ENCODE measurements around the gene SLC10A3.
"Not testable (repeated sequence)": the region's sequence is repeated elsewhere in the genome, so short reads cannot be mapped to it uniquely, and the experiment has no call there.

The SLC10A3 gene

DNA sequence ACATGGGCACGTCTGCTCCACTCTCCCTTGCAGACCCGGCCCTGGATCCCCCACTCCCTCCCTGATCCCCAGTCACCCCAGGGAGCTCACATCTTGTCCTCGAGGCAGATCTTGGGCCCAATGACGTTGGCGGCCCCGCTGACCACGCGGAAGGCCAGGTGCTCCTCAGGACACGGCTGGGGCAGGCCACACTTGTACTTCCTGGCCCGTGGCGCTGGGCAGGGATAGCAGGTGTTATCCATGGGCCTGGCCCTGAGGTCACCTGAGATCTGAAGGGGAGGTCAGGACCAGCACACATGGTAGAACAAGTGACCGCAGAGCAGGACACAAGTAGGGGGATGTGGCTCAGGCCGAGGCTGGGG lies 17.9 kb upstream of the SLC10A3 start:
- no peak for DNase-seq (ENCODE audit: low read depth)

DNA sequence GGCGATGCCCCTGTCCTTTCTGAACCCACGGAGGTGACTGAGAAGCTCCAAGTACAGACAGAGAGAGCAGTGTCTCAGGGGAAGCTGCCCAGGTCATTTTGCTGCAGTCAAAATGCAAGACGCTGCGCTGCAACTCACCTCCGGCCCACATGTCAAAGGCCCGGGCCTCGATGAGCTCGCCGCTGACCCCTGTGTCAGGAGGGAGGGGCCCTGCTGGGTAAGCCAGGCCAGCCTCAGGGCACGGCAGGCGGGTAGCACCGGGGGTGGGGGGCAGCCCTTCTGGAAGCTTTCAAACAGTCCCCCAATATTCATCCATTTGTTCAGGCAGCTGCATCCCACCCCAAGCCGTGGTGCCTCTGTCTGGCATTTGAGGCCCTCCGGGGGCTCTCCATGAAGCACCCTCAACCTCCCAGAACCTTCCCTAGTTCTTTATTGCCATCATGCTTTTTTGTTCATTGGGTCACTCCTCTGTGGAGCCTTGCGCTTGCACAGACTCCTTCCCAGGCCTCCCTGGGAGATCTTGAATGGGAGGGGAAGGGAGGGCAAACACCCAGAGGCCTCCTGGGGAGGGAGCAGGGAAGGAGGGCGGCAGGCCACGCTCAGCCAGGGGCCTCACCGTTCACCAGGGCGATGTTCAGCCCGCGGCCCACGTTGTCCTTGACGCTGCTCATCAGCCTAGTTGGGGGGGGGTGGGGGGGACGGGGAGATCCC lies 17.4 kb upstream of the SLC10A3 start:
- no peak for DNase-seq (ENCODE audit: low read depth)

DNA sequence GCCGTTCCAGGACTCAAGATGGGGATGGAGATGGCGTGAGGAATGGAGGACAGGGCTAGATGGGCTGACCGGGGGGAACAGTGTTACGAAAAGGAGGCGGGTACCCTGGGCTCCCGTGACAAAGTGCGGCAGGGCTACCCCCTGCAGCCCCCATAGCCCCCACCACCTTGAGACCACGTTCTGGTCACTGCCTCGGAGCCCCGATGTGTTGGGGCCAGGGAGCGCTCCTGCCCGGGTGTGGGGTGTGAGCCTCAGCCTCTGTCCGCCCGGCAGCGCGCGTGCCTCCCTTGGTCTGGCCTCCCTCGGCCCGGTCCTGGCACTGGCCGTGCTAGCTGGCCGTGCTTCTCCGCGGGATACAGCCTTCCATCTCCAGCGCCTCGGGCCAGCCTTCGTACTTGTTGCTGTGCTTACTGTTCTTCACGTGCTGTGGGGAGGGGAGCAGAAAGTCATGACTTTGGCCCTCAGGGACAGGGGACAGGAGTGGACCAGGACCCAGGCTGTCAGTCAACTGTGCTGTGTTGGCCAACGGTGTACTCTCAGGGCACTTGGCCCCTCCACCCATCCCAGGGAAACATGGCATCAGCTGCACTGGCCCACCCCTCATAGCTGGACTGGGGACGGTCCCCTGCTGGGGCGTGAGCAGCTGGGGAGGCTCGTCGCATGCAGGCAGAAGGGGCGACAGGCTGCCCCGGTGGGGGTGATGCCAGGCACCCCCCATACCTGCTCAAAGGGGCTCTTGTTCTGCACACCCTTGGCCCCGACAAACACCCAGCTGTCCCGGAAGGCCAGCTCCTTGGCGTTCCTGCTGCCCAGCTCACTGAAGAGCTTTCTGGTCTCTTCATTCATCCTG lies 16.3 kb upstream of the SLC10A3 start:
- DNase-seq (ENCODE audit: low read depth): no peak

DNA sequence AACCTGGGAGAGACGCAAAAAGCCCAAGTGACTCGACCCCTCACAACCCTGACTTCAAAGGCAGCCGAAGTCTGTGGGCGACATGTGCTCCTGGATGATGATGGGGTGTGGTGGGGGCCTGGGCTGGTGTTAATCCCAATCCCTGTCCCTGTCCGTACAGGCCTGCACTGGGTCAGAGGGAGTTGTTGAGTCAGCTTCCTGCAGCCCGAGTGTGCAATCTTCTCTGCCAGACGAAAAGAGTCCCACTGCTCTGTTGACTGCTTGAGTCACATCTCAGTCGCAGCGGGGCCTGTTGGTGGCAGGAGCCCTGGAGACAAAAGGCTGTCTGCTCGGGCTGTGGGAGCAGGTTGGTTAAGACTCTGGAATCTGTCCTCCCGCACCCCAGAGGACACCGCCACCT lies 15.3 kb upstream of the SLC10A3 start:
- DNase-seq (ENCODE audit: low read depth): no peak

DNA sequence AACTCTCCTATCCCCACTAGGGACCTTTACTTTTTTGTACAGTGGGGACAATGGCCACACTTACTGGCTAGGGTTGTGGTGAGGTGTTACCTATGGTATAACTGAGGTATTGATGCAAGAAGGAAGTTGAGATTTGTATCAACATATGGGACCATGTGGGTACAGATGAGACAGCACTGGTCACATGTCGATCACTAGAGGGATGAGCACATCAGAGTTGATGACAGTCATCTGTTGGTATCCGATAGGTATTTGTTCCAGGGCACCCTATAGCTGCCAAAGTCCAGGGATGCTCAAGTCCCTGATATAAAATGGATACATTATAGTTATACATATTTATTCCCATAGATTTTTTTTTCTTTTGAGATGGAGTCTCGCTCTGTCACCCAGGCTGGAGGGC lies 12.6 kb upstream of the SLC10A3 start:
- DNase-seq (ENCODE audit: low read depth): no peak

DNA sequence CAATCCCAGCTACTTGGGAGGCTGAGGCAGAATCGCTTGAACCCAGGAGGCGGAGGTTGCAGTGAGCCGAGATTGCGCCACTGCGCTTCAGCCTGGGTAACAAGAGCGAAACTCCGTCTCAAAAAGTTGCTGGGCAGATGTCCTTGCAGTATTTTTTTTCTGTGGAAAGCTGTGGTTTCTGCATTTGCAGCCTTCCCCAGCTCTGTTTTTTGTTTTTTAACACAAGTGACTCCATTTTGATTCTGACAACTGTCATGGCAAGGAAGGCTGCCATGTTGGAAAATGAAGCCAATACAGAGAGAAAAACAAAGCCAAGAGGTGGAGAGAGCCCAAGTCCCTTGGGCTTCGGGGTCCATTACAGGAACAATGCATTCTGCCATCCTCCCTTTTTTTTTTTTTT lies 11.7 kb upstream of the SLC10A3 start:
- DNase-seq (ENCODE audit: low read depth): no peak

DNA sequence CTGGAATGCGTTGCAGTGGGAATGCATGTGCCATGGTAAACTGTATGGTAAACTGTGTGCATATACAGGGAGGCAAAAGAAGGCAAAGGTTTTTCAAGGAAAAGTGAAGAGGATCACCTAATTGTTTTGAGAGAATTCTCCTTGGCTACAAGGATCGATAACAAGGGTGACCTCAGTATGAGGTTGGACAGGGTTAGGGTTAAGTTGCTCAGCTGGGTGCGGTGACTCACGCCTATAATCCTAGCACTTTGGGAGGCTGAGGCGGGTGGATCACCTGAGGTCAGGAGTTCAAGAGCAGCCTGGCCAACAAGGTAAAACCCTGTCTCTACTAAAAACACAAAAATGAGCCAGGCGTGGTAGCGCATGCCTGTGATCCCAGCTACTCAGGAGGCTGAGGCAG lies 11.0 kb upstream of the SLC10A3 start:
- DNase-seq (ENCODE audit: low read depth): not testable (repeated sequence)

DNA sequence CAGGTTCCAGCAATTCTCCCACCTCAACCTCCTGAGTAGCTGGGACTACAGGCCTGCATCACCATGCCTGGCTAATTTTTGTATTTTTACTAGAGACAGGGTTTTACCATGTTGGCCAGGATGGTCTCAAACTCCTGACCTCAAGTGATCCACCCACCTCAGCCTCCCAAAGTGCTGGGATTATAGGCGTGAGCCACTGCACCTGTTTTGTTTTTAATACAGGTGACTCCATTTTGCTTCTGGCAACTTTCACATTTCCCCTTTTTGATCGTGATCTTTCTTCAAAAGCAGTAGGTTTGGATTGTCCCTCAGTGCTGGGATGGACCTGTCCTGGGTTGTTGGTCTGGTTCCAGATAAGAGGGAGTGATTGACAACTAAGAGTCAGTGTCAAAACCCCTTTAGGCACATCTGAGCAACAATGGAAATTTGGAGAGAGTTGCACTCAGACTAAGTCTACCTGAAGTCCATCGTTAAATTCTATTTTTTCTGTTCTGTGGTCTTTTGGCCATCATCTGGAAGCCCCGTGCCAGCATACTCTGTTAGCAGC lies 6.2 kb upstream of the SLC10A3 start:
- not testable (repeated sequence) for DNase-seq (ENCODE audit: low read depth)

DNA sequence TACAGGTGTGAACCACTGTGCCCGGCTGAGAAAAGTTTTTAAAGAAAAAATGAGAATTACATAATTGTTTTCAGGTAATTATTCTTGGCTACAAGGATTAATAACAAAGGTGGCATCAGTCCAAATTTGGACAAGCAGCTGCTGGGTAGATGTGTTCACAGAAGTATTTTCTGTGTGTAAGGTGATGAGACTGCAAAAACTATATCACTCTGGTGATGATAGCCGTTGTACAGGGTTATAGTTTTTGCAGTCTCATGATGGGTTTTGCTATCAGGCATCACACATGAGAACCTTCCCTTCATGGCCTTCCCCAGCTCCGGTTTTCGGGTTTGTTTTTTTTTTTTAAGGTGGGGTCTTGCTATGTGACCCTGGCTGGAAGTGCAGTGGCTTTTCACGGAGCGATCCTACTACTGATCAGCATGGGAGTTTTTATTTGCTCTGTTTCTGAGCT lies 5.1 kb upstream of the SLC10A3 start:
- no peak for DNase-seq (ENCODE audit: low read depth)

DNA sequence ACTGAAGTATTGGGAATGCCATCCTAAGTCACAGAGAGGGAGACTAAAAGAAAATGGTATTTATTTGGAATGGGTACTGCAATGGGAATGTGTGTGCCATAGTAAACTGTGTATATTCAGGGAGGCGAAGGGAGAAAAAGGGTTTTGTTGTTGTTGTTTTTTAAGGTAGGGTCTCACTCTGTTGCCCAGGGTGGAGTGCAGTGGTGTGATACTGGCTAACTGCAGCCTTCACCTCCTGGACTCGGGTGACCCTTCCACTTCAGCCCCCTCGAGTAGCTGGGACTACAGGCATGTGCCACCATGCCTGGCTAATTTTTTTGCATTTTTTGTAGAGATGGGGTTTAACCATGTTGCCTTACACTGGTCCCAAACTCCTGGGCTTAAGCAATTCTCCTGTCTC lies 4.3 kb upstream of the SLC10A3 start:
- no peak for DNase-seq (ENCODE audit: low read depth)

DNA sequence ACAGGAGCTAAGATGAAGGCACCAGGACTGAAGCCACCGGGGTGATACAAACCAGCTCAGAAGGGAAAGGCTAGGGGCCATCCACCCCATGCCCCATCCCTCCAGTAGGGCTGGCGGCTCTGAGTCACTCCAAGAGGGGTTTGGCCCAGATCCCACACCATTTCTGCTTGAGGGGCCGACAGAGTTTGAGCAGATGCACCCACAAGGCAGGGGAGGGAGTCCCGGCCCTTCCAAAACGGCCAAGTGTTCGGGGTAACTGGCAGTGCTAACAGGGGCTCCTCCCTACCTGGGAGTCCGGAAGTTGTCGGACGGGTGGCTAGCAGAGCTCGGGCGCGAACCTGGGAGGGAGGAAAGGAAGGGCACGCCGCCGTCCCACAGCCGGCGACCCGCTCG lies 412 bp downstream of the SLC10A3 start:
- no peak for DNase-seq (ENCODE audit: low read depth)

DNA sequence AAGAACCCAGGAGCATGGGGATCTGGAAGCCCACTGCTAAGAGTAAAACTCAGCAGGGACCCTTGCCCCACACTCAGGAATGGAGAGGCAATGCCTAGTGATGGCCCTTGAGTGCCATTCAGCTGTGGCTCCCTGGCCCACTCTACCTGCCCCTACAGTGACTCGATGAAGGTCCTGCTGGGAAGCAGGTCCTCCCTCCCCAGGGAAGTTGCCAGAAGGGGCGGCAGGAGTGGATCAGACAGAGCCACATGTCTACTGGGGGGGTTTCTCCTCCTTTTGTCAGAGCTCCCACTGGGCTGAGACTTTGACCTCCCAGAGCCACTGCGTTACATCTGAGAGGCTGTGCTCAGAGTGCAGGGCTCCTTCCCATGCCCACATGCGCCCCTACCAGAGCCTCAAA lies 1.2 kb downstream of the SLC10A3 start:
- DNase-seq (ENCODE audit: low read depth): no peak

DNA sequence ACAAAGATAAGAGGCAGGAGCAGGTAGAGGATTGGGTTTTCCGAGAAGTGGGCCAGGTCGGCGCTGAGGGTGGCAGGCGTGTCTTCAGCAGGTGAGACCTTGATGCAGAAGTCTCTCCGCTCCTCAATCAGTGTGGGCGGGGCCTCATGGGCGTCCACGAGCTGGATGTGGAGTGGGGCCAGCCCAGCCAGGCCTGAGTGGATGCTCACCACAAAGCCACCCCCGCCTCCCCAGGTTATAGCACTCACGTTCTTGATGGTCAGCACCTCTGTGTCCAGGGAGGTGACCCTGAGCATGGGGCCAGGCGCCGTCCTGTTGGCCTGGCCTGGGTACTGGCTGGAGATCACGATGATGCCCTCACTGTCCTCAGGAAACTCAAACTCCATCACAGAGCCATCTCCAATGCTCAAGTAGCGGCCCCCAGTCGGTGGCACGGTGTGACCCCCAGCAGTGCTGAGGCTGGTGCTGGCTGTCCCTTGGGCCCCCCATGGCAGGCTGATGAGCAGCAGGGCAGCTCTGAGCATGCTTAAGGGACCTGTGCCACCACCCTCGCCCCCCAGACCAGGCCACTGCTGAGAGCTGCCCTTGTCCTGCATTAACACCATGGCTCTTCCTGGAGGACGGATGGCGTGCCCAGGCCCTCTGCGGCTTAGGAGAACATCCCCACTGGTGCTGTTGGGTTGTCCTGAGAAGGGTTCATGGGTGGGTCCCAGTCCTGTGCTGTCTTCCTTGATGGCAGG lies 1.9 kb downstream of the SLC10A3 start:
- no peak for DNase-seq (ENCODE audit: low read depth)

DNA sequence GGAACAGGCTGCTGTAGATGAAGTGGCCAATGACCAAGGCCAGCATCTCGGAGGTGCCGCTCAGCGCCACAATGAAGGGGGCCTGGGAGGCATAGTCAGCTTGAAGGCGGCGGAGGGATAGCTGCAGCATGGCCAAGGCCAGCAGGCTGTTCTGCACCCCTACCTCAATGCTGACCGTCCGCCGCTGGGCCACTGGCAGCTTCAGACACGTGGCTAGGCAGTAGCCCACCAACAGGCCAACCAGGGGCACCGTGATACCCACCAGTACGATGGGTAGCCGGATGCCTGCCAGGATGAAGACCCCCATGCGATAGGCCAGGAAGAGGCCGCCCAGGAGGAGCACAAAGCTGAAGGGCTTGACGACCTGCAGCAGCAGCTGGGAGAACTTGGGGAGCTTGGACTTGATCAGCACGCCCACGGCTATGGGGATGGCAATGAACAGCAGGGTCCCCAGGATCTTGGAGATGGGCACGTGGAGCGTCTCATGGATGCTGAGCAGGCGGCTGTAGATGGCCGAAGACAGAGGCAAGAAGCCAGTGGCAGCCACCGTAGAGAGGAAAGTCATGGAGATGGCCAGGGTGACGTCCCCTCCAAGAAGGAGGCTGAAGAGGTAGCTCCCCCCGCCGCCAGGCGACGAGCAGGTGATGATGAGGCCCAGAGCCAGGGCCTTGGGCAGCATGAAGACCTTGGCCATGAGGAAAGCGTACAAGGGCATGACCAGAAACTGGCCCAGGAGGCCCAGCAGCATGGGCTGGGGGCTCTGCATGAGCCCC lies 2.7 kb downstream of the SLC10A3 start:
- DNase-seq (ENCODE audit: low read depth): no peak

DNA sequence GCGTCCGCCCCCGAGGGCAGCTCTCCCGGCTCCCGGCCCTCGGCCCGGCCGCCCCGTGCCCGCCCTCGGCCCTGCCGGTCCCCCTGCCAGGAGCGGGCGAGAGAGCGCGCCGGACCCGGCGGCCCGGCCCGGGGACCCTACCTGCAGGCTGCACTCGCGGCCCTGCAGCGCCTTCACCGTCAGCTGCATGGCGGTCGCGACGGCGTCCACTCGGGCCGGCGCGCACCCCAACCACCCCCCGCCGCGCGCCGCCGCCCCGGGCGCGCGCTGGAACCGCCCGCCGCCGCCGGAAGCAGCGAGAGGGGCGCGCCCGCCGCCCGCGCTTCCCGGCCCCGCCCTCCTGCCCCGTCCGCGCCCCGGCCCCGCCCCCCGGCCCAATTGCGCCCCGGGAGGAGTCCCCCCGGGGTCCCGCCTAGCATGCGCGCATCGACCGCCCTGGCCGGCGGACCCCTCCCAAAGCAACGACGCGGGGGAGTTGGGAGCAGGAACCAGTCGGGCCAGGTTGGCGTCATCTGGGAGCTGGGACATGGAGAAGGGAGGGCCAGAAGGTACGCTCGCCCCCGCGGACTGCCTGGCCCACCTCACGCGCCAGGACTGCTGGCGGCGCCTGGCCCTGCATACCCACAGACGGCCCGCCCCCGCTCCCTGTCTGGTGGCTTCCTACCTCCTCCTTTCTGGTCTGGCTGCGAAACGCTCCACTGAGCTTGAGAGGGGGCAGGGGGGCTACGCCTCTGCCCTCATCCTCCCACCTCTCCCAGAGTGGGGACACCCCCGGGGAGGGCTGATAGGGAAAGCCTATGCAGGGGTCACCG lies 3.8 kb downstream of the SLC10A3 start, which contains the start of gene UBL4A:
TSS of gene UBL4A (minus strand) at position 220 of the 812 bp plus-strand sequence. CDS start at position 189, 31 bp downstream.
- no peak for DNase-seq (ENCODE audit: low read depth)

DNA sequence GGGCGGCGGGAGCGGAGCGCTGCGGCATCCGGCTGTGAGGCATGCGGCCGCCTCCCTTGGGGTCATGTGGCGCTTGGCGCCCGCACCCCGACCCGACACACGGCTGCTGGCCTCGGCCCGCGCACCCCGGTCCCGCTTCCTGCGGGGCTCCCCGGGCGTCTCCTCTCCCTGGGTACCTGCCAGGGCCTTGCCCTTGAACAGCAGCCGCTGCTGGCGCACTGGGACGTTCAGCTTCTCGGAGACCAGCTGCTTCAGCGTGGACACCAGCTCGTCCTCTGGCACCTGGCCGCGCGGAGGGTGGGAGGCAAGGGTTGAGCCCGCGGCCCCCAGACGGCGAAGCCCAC lies 4.4 kb downstream of the SLC10A3 start:
- no peak for DNase-seq (ENCODE audit: low read depth)

DNA sequence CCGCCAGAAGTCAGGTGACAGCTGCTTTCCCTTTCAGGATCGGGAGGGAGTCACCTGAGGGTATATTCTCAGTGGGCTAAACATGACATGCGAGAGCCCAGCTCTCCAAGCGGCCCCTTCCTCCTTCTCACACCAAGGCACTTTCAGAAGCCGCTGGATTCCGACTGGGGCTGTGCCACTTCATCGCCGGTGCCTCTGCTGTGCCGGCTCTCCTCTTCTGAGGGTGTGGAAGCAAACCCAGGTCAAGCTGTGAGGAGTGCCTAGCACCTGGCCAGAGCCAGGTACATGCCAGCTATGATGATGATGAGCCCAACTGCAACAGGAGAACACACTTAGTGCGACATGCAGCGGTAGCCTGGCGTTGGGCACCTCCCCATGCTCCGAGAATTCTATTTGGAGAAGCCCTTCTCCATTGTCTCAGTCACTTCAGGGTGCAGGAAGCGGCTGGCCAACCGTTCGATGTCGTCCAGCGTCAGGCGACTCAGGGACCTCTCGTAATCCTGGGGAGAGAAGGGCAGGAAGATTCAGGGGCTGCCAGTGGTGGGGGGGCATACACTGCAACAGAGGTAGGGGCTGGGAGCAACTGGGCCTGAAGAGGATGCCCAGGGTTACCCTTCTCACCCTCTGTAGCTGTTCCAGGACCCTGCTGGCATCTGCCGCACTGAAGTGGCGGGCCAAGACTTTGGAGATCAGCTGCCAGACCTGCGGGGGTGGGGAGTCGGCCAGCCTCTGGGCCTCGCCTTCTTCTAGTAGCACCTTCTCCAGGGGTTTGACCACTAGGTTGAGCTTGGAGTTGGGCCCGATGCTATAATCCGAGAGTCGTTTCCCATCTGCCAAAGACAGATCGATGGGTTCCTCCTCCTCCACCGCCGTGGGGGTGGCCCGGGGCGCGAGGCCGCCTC lies 5.0 kb downstream of the SLC10A3 start:
- no peak for DNase-seq (ENCODE audit: low read depth)

DNA sequence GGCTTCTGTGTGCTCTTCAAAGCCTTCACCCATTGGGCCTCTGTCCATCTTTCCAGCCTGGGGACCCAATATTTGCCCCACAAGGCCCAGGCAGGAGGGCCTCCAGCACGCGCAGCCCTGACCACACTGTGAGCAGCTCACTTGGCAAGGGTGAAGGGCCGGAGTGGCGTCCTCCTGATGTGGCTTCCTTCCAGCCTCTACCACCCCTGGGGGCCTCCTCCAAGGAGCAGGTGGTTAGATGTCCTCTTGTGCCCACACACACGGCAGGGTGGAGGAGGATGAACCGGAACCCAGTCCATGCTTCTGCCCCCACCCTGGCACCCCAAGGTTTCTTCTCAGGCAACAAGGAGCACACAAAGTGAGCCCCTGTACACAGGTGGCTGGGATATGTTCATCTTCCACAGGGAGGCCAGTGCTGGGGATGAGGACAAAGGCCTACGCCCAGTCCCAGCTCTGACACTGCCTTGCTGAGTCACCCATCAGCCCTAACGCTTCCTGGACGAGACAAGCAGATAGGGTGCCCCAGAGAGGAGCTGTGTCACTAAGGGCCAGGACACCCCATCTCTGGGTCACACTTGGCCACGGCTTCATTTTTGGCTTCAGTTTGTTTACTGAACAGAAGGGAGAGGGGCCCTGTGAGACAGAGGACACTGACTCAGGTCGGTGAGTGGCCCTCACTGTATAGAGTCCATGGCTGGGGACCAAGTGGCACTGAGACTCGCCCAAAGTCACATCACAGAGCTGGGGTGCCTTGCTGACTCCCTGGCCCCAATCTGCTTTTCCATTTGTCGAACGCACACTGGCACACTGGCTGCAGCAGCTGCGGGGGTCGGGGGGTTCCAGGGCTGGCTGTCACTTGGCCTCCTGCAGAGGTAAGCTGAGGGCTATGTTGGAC lies 5.9 kb downstream of the SLC10A3 start:
- no peak for DNase-seq (ENCODE audit: low read depth)

DNA sequence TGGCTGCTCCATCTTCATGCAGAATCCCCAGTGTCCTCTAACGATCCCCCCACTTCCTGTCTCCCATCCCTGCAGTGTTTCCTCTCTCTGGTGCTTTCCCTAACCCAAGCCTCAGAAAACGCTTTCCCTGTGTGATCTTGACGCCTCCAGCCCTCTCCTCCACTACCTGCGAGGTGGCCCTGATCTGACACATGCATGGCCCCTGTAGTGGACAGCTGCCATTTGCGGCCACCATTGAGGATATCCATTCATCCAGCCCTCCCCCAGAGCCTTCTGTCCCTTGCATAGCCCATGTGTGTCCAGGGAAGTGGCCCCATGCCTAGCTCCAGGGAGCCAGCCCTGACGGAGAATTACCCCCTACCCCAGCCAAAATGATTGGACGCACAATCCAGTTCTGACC lies 7.1 kb downstream of the SLC10A3 start:
- no peak for DNase-seq (ENCODE audit: low read depth)
